Measurements from ENCODE around the gene PTCH2. TPM values are rescaled to one million over a fixed set of nuclear protein-coding genes. Genes with fewer than 3 reads are reported as not detected.

The PTCH2 gene
- total RNA-seq, 1 donor from 2014 or later: 0.30 TPM

Other genes starting within 250 kb of the PTCH2 start
- 8.1 TPM for gene TMEM53, start 168.8 kb downstream of the PTCH2 start, total RNA-seq
- 0.83 TPM for gene ARMH1, start 168.5 kb downstream of the PTCH2 start, total RNA-seq
- not detected for gene RNU5D-1, start 112.1 kb downstream of the PTCH2 start, total RNA-seq
- 1.00 TPM for gene KIF2C, start 103.4 kb downstream of the PTCH2 start, total RNA-seq
- 674 TPM for gene RPS8, start 67.7 kb downstream of the PTCH2 start, total RNA-seq
- not detected for gene BEST4, start 55.1 kb downstream of the PTCH2 start, total RNA-seq
- 6.2 TPM for gene PLK3, start 42.9 kb downstream of the PTCH2 start, total RNA-seq
- gene DYNLT4, start 35.9 kb downstream of the PTCH2 start, total RNA-seq: 1.1 TPM
- gene BTBD19, start 34.7 kb downstream of the PTCH2 start, total RNA-seq: 1.9 TPM
- 45.0 TPM for gene EIF2B3, start 143.3 kb upstream of the PTCH2 start, total RNA-seq
- 22.3 TPM for gene HECTD3, start 168.1 kb upstream of the PTCH2 start, total RNA-seq
- 73.4 TPM for gene UROD, start 169.0 kb upstream of the PTCH2 start, total RNA-seq